OCI-LY1 (cell line): ENCODE data around the gene FCN1.

Experiments
- CTCF ChIP-seq: fragments of 200-600 bp; sonication (generic), shearing (Covaris generic); IDR thresholded peaks from 2 replicates; pipeline ENCODE4 v1.5.1; 2017; ENCODE audit warnings: mild to moderate bottlenecking, antibody characterized with exemption, low read length, moderate library complexity, mixed read lengths
- EZH2 ChIP-seq: fragments of 200-600 bp; sonication (generic), shearing (Covaris generic); IDR thresholded peaks from 2 replicates; pipeline ENCODE4 v1.8.0; 2017; ENCODE audit warnings: borderline replicate concordance, mixed run types, mild to moderate bottlenecking, antibody characterized with exemption, low read length, moderate library complexity, mixed read lengths

GRCh38 chr9:134939836-134940235 is 22.1 kb upstream of the FCN1 start:
- TF ChIP-seq CTCF, result no peak
- TF ChIP-seq EZH2, result no peak
